ENCODE data around the gene CPOX. TPM values are rescaled to one million over a fixed set of nuclear protein-coding genes. Genes with fewer than 3 reads are reported as not detected.

CPOX gene
- total and polyA plus RNA-seq, 2 experiments from 2014 or later = 13.3 to 38.3 TPM

DNA sequence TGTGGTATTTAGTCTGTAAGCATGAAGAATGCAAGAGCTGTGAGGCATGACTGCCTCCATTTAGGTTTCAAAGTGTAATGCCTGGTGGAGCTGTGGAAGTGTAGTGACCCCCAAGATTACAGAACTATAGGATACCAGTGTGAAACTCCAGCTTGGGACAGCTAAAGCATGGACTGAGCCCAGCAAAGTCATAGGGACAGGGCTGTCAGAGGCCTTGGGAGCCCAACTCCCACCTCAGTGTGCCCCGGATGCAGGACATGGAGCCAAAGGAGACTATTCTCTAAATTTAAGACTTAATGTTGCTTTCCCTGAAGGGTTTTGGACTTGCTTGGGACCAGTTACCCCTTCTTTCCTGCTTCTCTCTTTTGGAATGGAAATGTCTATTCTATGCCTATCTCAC lies 50.8 kb downstream of the CPOX start:
- H3K79me2 ChIP-seq (replicated peaks; ENCODE audit: insufficient read depth) = no peaks in the 10 kb centered on the region

More for the DNA sequence above, 50.8 kb downstream of the CPOX start:
- ATAC-seq = no peak
- no peak overlapping the region for H3K27ac ChIP-seq (ENCODE audit: low read depth)
- no peak overlapping the region for H3K4me3 ChIP-seq
- no peaks in the 10 kb centered on the region for H3K4me1 ChIP-seq (ENCODE audit: insufficient read depth)
- H3K27ac Mint-ChIP-seq = no peak overlapping the region
- no peak for TF ChIP-seq EZH2 (IDR thresholded peaks at IDR 0.05; ENCODE audit: low read depth, unreplicated experiment)
- TF ChIP-seq EZH2phosphoT487 (IDR thresholded peaks at IDR 0.05; ENCODE audit: unreplicated experiment) = no peak
- TF ChIP-seq JUNB (IDR thresholded peaks at IDR 0.05; ENCODE audit: unreplicated experiment) = no peak
- TF ChIP-seq NANOG (IDR thresholded peaks at IDR 0.05; ENCODE audit: borderline replicate concordance) = no peak
- TF ChIP-seq, protein P1, sequence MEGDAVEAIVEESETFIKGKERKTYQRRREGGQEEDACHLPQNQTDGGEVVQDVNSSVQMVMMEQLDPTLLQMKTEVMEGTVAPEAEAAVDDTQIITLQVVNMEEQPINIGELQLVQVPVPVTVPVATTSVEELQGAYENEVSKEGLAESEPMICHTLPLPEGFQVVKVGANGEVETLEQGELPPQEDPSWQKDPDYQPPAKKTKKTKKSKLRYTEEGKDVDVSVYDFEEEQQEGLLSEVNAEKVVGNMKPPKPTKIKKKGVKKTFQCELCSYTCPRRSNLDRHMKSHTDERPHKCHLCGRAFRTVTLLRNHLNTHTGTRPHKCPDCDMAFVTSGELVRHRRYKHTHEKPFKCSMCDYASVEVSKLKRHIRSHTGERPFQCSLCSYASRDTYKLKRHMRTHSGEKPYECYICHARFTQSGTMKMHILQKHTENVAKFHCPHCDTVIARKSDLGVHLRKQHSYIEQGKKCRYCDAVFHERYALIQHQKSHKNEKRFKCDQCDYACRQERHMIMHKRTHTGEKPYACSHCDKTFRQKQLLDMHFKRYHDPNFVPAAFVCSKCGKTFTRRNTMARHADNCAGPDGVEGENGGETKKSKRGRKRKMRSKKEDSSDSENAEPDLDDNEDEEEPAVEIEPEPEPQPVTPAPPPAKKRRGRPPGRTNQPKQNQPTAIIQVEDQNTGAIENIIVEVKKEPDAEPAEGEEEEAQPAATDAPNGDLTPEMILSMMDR (conservative IDR thresholded peaks at IDR 0.05; ENCODE audit: low read depth in 2 of 2) = no peak
- TF ChIP-seq STAT1 (IDR thresholded peaks at IDR 0.05; ENCODE audit: unreplicated experiment) = no peak
- TF ChIP-seq, protein P2, sequence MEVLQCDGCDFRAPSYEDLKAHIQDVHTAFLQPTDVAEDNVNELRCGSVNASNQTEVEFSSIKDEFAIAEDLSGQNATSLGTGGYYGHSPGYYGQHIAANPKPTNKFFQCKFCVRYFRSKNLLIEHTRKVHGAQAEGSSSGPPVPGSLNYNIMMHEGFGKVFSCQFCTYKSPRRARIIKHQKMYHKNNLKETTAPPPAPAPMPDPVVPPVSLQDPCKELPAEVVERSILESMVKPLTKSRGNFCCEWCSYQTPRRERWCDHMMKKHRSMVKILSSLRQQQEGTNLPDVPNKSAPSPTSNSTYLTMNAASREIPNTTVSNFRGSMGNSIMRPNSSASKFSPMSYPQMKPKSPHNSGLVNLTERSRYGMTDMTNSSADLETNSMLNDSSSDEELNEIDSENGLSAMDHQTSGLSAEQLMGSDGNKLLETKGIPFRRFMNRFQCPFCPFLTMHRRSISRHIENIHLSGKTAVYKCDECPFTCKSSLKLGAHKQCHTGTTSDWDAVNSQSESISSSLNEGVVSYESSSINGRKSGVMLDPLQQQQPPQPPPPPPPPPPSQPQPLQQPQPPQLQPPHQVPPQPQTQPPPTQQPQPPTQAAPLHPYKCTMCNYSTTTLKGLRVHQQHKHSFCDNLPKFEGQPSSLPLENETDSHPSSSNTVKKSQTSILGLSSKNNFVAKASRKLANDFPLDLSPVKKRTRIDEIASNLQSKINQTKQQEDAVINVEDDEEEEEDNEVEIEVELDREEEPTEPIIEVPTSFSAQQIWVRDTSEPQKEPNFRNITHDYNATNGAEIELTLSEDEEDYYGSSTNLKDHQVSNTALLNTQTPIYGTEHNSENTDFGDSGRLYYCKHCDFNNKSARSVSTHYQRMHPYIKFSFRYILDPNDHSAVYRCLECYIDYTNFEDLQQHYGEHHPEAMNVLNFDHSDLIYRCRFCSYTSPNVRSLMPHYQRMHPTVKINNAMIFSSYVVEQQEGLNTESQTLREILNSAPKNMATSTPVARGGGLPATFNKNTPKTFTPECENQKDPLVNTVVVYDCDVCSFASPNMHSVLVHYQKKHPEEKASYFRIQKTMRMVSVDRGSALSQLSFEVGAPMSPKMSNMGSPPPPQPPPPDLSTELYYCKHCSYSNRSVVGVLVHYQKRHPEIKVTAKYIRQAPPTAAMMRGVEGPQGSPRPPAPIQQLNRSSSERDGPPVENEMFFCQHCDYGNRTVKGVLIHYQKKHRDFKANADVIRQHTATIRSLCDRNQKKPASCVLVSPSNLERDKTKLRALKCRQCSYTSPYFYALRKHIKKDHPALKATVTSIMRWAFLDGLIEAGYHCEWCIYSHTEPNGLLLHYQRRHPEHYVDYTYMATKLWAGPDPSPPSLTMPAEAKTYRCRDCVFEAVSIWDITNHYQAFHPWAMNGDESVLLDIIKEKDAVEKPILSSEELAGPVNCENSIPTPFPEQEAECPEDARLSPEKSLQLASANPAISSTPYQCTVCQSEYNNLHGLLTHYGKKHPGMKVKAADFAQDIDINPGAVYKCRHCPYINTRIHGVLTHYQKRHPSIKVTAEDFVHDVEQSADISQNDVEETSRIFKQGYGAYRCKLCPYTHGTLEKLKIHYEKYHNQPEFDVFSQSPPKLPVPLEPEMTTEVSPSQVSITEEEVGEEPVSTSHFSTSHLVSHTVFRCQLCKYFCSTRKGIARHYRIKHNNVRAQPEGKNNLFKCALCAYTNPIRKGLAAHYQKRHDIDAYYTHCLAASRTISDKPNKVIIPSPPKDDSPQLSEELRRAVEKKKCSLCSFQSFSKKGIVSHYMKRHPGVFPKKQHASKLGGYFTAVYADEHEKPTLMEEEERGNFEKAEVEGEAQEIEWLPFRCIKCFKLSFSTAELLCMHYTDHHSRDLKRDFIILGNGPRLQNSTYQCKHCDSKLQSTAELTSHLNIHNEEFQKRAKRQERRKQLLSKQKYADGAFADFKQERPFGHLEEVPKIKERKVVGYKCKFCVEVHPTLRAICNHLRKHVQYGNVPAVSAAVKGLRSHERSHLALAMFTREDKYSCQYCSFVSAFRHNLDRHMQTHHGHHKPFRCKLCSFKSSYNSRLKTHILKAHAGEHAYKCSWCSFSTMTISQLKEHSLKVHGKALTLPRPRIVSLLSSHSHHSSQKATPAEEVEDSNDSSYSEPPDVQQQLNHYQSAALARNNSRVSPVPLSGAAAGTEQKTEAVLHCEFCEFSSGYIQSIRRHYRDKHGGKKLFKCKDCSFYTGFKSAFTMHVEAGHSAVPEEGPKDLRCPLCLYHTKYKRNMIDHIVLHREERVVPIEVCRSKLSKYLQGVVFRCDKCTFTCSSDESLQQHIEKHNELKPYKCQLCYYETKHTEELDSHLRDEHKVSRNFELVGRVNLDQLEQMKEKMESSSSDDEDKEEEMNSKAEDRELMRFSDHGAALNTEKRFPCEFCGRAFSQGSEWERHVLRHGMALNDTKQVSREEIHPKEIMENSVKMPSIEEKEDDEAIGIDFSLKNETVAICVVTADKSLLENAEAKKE (CRISPR knock-in tag; IDR thresholded peaks at IDR 0.05) = no peak
- TF ChIP-seq ZNF114 (CRISPR knock-in tag; IDR thresholded peaks at IDR 0.05) = no peak
- no peak for TF ChIP-seq CREB1 (CRISPR knock-in tag; IDR thresholded peaks at IDR 0.05; ENCODE audit: low read depth)
- TF ChIP-seq, protein P3, sequence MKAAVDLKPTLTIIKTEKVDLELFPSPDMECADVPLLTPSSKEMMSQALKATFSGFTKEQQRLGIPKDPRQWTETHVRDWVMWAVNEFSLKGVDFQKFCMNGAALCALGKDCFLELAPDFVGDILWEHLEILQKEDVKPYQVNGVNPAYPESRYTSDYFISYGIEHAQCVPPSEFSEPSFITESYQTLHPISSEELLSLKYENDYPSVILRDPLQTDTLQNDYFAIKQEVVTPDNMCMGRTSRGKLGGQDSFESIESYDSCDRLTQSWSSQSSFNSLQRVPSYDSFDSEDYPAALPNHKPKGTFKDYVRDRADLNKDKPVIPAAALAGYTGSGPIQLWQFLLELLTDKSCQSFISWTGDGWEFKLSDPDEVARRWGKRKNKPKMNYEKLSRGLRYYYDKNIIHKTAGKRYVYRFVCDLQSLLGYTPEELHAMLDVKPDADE (IDR thresholded peaks at IDR 0.05) = no peak
- no peak for TF ChIP-seq POLR2AphosphoS5 (IDR thresholded peaks at IDR 0.05; ENCODE audit: low read depth)
- TF ChIP-seq ZNF331 (CRISPR knock-in tag; IDR thresholded peaks at IDR 0.05; ENCODE audit: low read depth) = no peak
- TF ChIP-seq, protein P4, sequence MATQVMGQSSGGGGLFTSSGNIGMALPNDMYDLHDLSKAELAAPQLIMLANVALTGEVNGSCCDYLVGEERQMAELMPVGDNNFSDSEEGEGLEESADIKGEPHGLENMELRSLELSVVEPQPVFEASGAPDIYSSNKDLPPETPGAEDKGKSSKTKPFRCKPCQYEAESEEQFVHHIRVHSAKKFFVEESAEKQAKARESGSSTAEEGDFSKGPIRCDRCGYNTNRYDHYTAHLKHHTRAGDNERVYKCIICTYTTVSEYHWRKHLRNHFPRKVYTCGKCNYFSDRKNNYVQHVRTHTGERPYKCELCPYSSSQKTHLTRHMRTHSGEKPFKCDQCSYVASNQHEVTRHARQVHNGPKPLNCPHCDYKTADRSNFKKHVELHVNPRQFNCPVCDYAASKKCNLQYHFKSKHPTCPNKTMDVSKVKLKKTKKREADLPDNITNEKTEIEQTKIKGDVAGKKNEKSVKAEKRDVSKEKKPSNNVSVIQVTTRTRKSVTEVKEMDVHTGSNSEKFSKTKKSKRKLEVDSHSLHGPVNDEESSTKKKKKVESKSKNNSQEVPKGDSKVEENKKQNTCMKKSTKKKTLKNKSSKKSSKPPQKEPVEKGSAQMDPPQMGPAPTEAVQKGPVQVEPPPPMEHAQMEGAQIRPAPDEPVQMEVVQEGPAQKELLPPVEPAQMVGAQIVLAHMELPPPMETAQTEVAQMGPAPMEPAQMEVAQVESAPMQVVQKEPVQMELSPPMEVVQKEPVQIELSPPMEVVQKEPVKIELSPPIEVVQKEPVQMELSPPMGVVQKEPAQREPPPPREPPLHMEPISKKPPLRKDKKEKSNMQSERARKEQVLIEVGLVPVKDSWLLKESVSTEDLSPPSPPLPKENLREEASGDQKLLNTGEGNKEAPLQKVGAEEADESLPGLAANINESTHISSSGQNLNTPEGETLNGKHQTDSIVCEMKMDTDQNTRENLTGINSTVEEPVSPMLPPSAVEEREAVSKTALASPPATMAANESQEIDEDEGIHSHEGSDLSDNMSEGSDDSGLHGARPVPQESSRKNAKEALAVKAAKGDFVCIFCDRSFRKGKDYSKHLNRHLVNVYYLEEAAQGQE (IDR thresholded peaks at IDR 0.05; ENCODE audit: unreplicated experiment) = no peak
- H3F3A ChIP-seq (replicated peaks; ENCODE audit: low read depth) = no peaks in the 10 kb centered on the region
- no peaks in the 10 kb centered on the region for H3K27me3 Mint-ChIP-seq (ENCODE audit: insufficient read depth, low read depth, poor library complexity)
- no peak overlapping the region for H2AFZ ChIP-seq
- no peak overlapping the region for H3K4me3 Mint-ChIP-seq
- no peaks in the 10 kb centered on the region for H3K36me3 ChIP-seq (ENCODE audit: insufficient read depth)
- H3K9me2 ChIP-seq (ENCODE audit: insufficient read depth) = no peaks in the 10 kb centered on the region
- no peak overlapping the region for H3K4me2 ChIP-seq
- H3K9me3 Mint-ChIP-seq = no peaks in the 10 kb centered on the region
- H3K4me1 Mint-ChIP-seq = no peaks in the 10 kb centered on the region; the same call in 1 of the 3 replicates
- H4K20me1 ChIP-seq (replicated peaks; ENCODE audit: insufficient read depth) = no peaks in the 10 kb centered on the region
- H3K36me3 Mint-ChIP-seq (ENCODE audit: low read depth) = no peaks in the 10 kb centered on the region
- DNase-seq (ENCODE audit: low spot score) = no peak
- no peaks in the 10 kb centered on the region for H3K27me3 ChIP-seq (ENCODE audit: insufficient read depth)

Data from GM23338 (cell line).